Brain microvascular endothelial cell (primary cell): ENCODE measurements around the gene LMAN1.

ENCODE experiments used
- DNase-seq: peaks from one replicate; pipeline ENCODE4 v3.0.0-alpha.2; 2020
- H3K27ac ChIP-seq: fragments of 250-450 bp; sonication (Bioruptor Pico); 2 replicates; pipeline ENCODE4 v1.5.1; 2020; ENCODE audit warnings: mild to moderate bottlenecking, moderate library complexity
- H3K27me3 ChIP-seq: fragments of 250-450 bp; sonication (Bioruptor Pico); replicated peaks from 2 replicates; pipeline ENCODE4 v1.5.1; 2020; ENCODE audit warnings: mild to moderate bottlenecking
- H3K36me3 ChIP-seq: fragments of 250-450 bp; sonication (Bioruptor Pico); replicated peaks from 2 replicates; pipeline ENCODE4 v1.5.1; 2020; ENCODE audit warnings: mild to moderate bottlenecking
- H3K4me3 ChIP-seq: 2 replicates; pipeline ENCODE4 v1.5.1; 2011; ENCODE audit warnings: low read depth, mild to moderate bottlenecking, control low read depth, low read length, moderate library complexity
- in situ Hi-C: cut with HindIII; loops from 2 replicates; pipeline ENCODE4 v1.10.0; 2017; ENCODE audit warnings: low sequenced_read_pairs, low pct_ligation_motif_present
- TF ChIP-seq, protein P1 (sequence below): IDR thresholded peaks from 2 replicates; pipeline ENCODE4 v1.5.1; 2011; ENCODE audit warnings: low read depth, mild to moderate bottlenecking, moderate library complexity, low read length, control low read depth, inconsistent platforms; ENCODE audit errors: missing control alignments

The LMAN1 gene

DNA sequence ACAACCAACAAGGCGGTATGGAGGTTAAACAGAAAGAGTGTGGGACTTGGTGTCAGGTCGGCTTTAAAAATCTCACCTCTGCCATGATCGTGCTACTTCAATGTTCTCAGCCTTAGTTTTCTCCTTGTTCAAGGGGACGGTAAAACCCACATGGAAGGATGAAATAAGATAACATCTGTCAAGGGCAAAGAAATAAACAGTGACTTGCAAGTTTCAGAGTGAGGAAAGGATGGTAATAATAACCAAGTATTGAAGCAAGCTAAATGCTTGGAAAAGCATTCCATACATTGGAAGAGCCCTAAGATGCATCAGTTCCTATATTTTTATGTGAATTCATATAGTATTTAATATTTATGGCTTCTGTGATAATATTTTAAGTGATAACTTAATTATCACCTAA lies 29.8 kb upstream of the LMAN1 start:
- Histone ChIP-seq H3K36me3 (no peaks in the 10 kb centered on the region), H3K27me3 (no peaks in the 10 kb centered on the region), H3K27ac (no peak overlapping the region), H3K4me3 (no peak overlapping the region)
- no peak for DNase-seq
- in situ Hi-C loops = no loop called here
- TF ChIP-seq, protein P1, sequence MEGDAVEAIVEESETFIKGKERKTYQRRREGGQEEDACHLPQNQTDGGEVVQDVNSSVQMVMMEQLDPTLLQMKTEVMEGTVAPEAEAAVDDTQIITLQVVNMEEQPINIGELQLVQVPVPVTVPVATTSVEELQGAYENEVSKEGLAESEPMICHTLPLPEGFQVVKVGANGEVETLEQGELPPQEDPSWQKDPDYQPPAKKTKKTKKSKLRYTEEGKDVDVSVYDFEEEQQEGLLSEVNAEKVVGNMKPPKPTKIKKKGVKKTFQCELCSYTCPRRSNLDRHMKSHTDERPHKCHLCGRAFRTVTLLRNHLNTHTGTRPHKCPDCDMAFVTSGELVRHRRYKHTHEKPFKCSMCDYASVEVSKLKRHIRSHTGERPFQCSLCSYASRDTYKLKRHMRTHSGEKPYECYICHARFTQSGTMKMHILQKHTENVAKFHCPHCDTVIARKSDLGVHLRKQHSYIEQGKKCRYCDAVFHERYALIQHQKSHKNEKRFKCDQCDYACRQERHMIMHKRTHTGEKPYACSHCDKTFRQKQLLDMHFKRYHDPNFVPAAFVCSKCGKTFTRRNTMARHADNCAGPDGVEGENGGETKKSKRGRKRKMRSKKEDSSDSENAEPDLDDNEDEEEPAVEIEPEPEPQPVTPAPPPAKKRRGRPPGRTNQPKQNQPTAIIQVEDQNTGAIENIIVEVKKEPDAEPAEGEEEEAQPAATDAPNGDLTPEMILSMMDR = no peak

DNA sequence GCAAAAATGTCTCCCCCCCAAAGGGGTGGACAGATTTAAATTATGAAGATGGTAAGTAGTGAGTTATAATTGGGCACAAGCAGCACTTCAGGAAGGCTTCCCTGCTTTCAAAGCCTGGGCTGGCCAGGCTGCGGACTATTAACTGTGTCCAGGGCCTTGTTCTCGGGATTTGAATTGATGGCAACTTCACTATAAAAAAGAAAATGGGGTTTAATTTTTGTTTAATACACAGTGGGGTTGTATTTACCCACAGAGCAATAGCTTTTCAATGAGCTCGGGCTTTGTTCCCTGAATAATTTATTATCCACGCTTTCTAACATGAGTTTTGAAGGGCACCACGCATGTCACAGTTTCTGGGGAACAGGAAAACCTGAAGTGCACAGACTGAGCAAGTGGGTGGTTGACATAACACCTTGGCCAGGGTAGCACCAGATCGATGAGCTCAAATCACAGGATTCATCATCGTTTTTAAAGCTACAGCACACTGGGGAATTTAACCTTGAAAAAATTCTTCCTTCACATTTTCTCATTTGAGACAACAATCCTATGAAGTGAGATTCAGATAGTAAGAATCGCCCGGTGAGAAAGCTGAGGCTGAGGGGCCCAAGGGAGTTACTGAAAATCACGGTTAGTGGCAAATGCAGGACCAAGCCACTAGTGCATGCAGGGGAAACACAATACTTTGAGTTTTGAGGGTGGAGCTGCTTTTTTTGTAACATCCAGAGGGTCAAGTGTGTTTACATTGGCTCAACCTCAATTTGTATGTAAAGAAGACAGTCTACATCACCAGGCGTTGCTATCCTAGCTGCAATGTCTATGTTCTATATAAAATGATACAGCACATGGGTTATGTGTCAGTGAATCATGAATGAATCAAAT lies 28.9 kb upstream of the LMAN1 start:
- no peaks in the 10 kb centered on the region for H3K36me3 ChIP-seq
- TF ChIP-seq, protein P1 = no peak
- no peak for DNase-seq
- no peak overlapping the region for H3K4me3 ChIP-seq
- no peaks in the 10 kb centered on the region for H3K27me3 ChIP-seq
- H3K27ac ChIP-seq = no peak overlapping the region
- in situ Hi-C loops = no loop called here

DNA sequence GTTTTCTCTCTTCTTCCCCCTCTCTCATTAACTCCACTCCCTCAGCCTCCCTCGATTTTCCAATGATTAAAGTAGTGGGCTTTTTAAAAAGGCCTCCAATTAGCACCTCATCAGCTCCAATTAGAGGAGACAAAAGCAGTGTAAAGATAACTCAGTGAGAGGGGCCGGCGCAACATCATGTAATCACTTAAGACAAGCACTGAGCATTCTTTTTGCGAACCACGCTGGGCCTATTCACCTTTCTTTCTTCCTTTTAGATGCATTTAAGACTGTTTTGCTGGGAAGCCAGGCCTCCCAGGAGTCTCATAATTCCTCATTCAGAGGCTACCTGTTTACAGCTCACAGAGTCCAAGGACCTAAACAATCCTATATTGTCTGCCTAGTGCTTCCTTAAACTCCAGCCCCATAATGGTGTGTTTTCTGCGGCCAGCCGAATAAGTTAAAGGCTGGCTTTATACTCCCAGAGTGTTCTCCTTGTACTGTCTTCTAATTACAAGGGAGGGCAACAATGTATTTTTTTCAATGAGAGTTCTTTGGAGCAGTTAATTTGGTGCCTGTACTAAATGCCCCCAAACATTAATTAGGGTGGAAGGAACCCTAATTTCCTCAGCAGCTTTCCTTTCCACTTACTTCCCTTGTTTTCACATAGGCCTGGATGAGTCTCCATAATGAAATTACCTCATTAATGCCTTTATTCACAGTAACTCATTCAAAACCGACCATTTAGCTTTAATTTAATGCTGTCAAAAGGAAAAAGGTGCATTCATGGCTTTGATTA lies 28.0 kb upstream of the LMAN1 start:
- in situ Hi-C loops = no loop called here
- Histone ChIP-seq H3K27me3 (no peaks in the 10 kb centered on the region), H3K27ac (no peak overlapping the region), H3K4me3 (no peak overlapping the region), H3K36me3 (no peaks in the 10 kb centered on the region)
- TF ChIP-seq, protein P1 = no peak
- DNase-seq = no peak

DNA sequence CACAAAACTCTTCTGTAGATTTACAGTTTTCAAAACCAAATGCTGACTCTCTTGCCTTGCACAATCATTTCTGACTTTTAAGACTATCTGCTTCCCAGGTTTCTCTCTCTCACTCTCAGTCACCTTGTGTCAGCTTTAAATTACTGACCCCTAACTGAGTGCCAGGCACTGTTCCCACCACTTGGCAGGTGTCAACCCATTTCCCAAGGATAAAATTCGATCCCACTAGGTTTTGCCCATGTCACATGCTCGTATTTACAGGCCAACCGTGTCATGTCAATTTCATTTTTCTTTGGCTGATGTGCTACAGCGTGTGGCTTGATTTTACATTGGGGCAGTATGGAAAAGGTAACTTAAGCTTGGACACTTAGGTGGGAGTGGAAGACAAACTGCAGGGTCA lies 26.1 kb upstream of the LMAN1 start:
- DNase-seq = no peak
- Histone ChIP-seq H3K27me3 (no peaks in the 10 kb centered on the region), H3K4me3 (no peak overlapping the region), H3K36me3 (no peaks in the 10 kb centered on the region), H3K27ac (no peak overlapping the region)
- in situ Hi-C loops = no loop called here
- TF ChIP-seq, protein P1 = no peak

DNA sequence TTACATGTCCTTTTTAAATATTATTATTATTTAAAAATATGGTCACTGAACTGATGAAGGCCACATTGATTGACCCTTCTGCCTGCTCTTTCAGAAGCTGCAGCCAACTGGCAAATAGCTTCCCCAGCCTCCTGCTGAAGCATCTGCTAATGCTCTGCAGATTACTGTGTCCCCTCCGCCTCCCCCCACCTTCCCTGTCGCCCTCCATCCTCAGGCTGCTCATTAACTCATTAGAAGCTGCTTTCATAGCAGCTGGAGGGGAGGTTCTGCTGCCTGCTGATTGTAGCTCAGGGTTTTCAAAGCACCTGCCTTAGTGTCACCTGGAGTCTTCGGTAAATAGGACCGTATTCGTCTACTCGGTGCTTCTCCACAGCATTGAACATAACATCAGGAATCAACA lies 24.8 kb upstream of the LMAN1 start:
- TF ChIP-seq, protein P1 = no peak
- in situ Hi-C loops = no loop called here
- Histone ChIP-seq H3K27me3 (no peaks in the 10 kb centered on the region), H3K27ac (no peak overlapping the region), H3K36me3 (no peaks in the 10 kb centered on the region), H3K4me3 (no peak overlapping the region)
- no peak for DNase-seq
